ENCODE results near the gene FMN1. TPM values are rescaled to one million over a fixed set of nuclear protein-coding genes. Genes with fewer than 3 reads are reported as not detected.

The FMN1 gene
- total and polyA plus RNA-seq, 2 of the 13 experiments (the other 11 are each of a cell fraction or from before 2014, with no cell fraction given), result 0.20 to 0.60 TPM

DNA sequence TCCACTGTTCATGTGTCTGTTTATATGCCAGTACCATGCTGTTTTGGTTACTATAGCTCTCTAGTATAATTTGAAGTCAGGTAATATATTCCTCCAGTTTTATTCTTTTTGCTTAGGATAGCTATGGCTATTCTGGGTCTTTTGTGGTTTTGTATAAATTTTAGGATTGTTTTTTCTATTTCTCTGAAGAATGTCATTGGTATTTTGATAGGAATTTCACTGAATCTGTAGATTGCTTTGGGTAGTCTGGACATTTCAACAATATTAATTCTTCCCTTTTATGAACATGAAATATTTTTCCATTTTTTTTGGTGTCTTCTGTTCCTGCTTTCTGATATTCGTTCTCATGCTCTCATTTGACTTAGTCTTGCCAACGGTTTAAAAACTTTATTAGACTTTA lies 437.1 kb downstream of the FMN1 start:
- ChIA-PET CTCF (ENCODE audit: low intra/inter-chr PET ratio, low total read pairs) (no interaction called here), POLR2A (no interaction called here)
- no peak for TF ChIP-seq SCMH1 (CRISPR knock-in tag; IDR thresholded peaks at IDR 0.05; ENCODE audit: borderline replicate concordance)
- TF ChIP-seq KMT2B (CRISPR knock-in tag; IDR thresholded peaks at IDR 0.05), result no peak
- no peak for TF ChIP-seq ZSCAN20 (CRISPR knock-in tag; IDR thresholded peaks at IDR 0.05; ENCODE audit: borderline replicate concordance)
- no peak for TF ChIP-seq FOXK2 (IDR thresholded peaks at IDR 0.05)
- no peak for TF ChIP-seq NFYB (CRISPR knock-in tag; IDR thresholded peaks at IDR 0.05)
- WGBS (ENCODE audit: low lambda C conversion rate), result 1% methylated on average over 2 of the region's 2 CpGs
- Histone ChIP-seq H3K27me3 (ENCODE audit: control insufficient read depth in 1 of 2, insufficient read depth in 2 of 2, low read length in 2 of 2) (no peaks in the 10 kb centered on the region; a peak in 1 of 5 replicates), H3K9me3 (ENCODE audit: low read length) (no peaks in the 10 kb centered on the region), H2AFZ (ENCODE audit: low read length) (no peak overlapping the region), H3K27ac (ENCODE audit: extremely low read length, insufficient read depth, low read length) (no peak overlapping the region), H3K36me3 (replicated peaks in 1 of 2; ENCODE audit: control insufficient read depth in 1 of 2, insufficient read depth in 2 of 2, low read length in 2 of 2) (no peaks in the 10 kb centered on the region), H3K4me1 (ENCODE audit: insufficient read depth, low read length) (peaks cover 3% of the 10 kb centered on the region; the same call in 1 of the 2 replicates), H3K4me2 (ENCODE audit: low read depth, low read length) (no peak overlapping the region), H4K20me1 (ENCODE audit: insufficient read depth, low read length) (no peaks in the 10 kb centered on the region), H3K4me3 (replicated peaks in 1 of 3; ENCODE audit: insufficient read depth in 1 of 3, low read depth in 2 of 3, low read length in 3 of 3) (no peak overlapping the region), H3K9ac (ENCODE audit: insufficient read depth, low read depth, low read length) (no peak overlapping the region), H3K79me2 (ENCODE audit: insufficient read depth, low read length) (no peaks in the 10 kb centered on the region)
- intact Hi-C loops (cut with micrococcal nuclease; ENCODE audit: unreplicated experiment), result no loop called here
- no TSS peak for BruUV-seq (replicated peaks)
- in situ Hi-C loops (cut with HindIII; ENCODE audit: extremely low pct_ligation_motif_present, low pct_unique_long_range_greater_than_20kb), result no loop called here
- DNase-seq (ENCODE audit: low spot score), result no peak
- FAIRE-seq, result no peak
- no peak for ATAC-seq

DNA sequence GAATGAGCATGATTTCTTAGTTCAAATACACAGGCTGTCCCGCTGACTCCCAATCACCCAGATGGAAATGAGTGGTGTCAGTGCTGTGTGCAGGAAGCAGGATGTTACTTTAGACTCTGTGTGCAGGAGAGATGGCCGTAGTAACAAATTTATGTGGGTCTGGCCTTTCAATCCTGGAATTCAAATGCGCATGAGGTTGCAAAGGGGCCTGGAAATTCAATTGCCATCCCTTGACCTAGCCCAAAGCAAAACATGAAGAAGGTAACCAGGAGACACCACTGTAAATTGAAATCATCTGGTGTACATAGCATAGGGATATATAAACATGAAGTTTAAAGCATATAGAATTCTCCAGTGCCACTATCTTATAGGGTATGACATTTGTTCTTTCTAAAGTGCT lies 443.5 kb downstream of the FMN1 start:
- no peak for DNase-seq (ENCODE audit: low spot score)
- no peaks in the 10 kb centered on the region for H4K20me1 ChIP-seq (ENCODE audit: insufficient read depth, low read length)
- WGBS (ENCODE audit: low lambda C conversion rate), result 47% methylated on average over 3 of the region's 3 CpGs
- no peaks in the 10 kb centered on the region for H3K9me3 ChIP-seq (ENCODE audit: low read length)
- BruUV-seq (replicated peaks), result no TSS peak
- H2AFZ ChIP-seq (ENCODE audit: low read length), result no peak overlapping the region
- no peak overlapping the region for H3K4me2 ChIP-seq (ENCODE audit: low read depth, low read length)
- H3K4me3 ChIP-seq (replicated peaks in 1 of 3; ENCODE audit: insufficient read depth in 1 of 3, low read depth in 2 of 3, low read length in 3 of 3), result no peak overlapping the region
- CTCF ChIA-PET (ENCODE audit: low intra/inter-chr PET ratio, low total read pairs), result no interaction called here
- TF ChIP-seq ZNF652 (CRISPR knock-in tag; IDR thresholded peaks at IDR 0.05; ENCODE audit: borderline replicate concordance, low read depth), result no peak
- no peak for TF ChIP-seq SIX4 (CRISPR knock-in tag; IDR thresholded peaks at IDR 0.05)
- no peak for TF ChIP-seq SOX6 (IDR thresholded peaks at IDR 0.05)
- TF ChIP-seq SOX6 (CRISPR knock-in tag; IDR thresholded peaks at IDR 0.05), result no peak
- TF ChIP-seq, protein P1, sequence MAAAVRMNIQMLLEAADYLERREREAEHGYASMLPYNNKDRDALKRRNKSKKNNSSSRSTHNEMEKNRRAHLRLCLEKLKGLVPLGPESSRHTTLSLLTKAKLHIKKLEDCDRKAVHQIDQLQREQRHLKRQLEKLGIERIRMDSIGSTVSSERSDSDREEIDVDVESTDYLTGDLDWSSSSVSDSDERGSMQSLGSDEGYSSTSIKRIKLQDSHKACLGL (CRISPR knock-in tag; IDR thresholded peaks at IDR 0.05), result no peak
- no peak for TF ChIP-seq RFX1 (IDR thresholded peaks at IDR 0.05)
- no peak for TF ChIP-seq ZNF101 (CRISPR knock-in tag; IDR thresholded peaks at IDR 0.05; ENCODE audit: borderline replicate concordance, low read depth)
- no peak for TF ChIP-seq MEF2D (CRISPR knock-in tag; IDR thresholded peaks at IDR 0.05)
- no peak for TF ChIP-seq HNRNPUL1 (IDR thresholded peaks at IDR 0.05; ENCODE audit: low read depth, low read length)
- no peak for TF ChIP-seq HNRNPH1 (optimal IDR thresholded peaks at IDR 0.05; ENCODE audit: low read depth, low read length)
- no peak for TF ChIP-seq ZNF441 (CRISPR knock-in tag; IDR thresholded peaks at IDR 0.05; ENCODE audit: borderline replicate concordance)
- TF ChIP-seq, protein P2, sequence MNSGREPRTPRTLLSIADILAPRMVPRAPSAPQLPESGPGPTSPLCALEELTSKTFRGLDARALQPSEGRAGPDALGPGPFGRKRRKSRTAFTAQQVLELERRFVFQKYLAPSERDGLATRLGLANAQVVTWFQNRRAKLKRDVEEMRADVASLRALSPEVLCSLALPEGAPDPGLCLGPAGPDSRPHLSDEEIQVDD (CRISPR knock-in tag; IDR thresholded peaks at IDR 0.05; ENCODE audit: borderline replicate concordance), result no peak
- no peak for ATAC-seq
- intact Hi-C loops (cut with micrococcal nuclease; ENCODE audit: unreplicated experiment), result loop anchor here (1.0 kb wide), 1 partner anchor 12 kb away; no protein-coding TSS in a partner anchor
- H3K9ac ChIP-seq (ENCODE audit: insufficient read depth, low read depth, low read length), result no peak overlapping the region
- no peak overlapping the region for H3K27ac ChIP-seq (ENCODE audit: extremely low read length, insufficient read depth, low read length)
- no peaks in the 10 kb centered on the region; a peak in 1 of 5 replicates for H3K27me3 ChIP-seq (ENCODE audit: control insufficient read depth in 1 of 2, insufficient read depth in 2 of 2, low read length in 2 of 2)
- in situ Hi-C loops (cut with HindIII; ENCODE audit: extremely low pct_ligation_motif_present, low pct_unique_long_range_greater_than_20kb), result no loop called here
- H3K79me2 ChIP-seq (ENCODE audit: insufficient read depth, low read length), result no peaks in the 10 kb centered on the region
- no peaks in the 10 kb centered on the region for H3K4me1 ChIP-seq (ENCODE audit: insufficient read depth, low read length)
- no peak for FAIRE-seq
- POLR2A ChIA-PET, result no interaction called here
- no peaks in the 10 kb centered on the region for H3K36me3 ChIP-seq (replicated peaks in 1 of 2; ENCODE audit: control insufficient read depth in 1 of 2, insufficient read depth in 2 of 2, low read length in 2 of 2)

Data from HepG2 (cell line).